GM23248 (cell line): ENCODE measurements around the gene TMEM91. TPM values are rescaled to one million over a fixed set of nuclear protein-coding genes. Genes with fewer than 3 reads are reported as not detected.

Source experiments
- DNase-seq: peaks from one replicate; pipeline ENCODE4 v3.0.0-alpha.2; 2015
- H2AFZ ChIP-seq: fragments of 200-600 bp; sonication (generic); 2 replicates; pipeline ENCODE4 v1.6.1; 2016; ENCODE audit warnings: antibody characterized with exemption
- H3F3A ChIP-seq: fragments of 200-600 bp; sonication (generic); 2 replicates; pipeline ENCODE4 v1.6.1; 2016; ENCODE audit warnings: mild to moderate bottlenecking, antibody characterized with exemption, mixed run types; ENCODE audit not compliant: insufficient read depth
- H3K27ac ChIP-seq: fragments of 200-600 bp; sonication (generic); 2 replicates; pipeline ENCODE4 v1.5.1; 2016; ENCODE audit warnings: mild to moderate bottlenecking
- H3K27me3 ChIP-seq: fragments of 200-600 bp; sonication (generic); replicated peaks from 2 replicates; pipeline ENCODE4 v1.6.1; 2016; ENCODE audit warnings: mild to moderate bottlenecking; ENCODE audit not compliant: insufficient read depth
- H3K36me3 ChIP-seq: fragments of 200-600 bp; sonication (generic); 2 replicates; pipeline ENCODE4 v1.6.1; 2016; ENCODE audit warnings: low read depth, mild to moderate bottlenecking
- H3K4me1 ChIP-seq: fragments of 200-600 bp; sonication (generic); 2 replicates; pipeline ENCODE4 v1.6.1; 2016; ENCODE audit warnings: mild to moderate bottlenecking; ENCODE audit not compliant: insufficient read depth
- H3K4me2 ChIP-seq: fragments of 200-600 bp; sonication (generic); one replicate; pipeline ENCODE4 v1.6.1; 2016; ENCODE audit warnings: mild to moderate bottlenecking; ENCODE audit not compliant: unreplicated experiment
- H3K4me3 ChIP-seq: fragments of 200-600 bp; sonication (generic); 2 replicates; pipeline ENCODE4 v1.5.1; 2016; ENCODE audit warnings: mild to moderate bottlenecking
- H3K79me2 ChIP-seq: fragments of 200-600 bp; sonication (generic); 2 replicates; pipeline ENCODE4 v1.6.1; 2016; ENCODE audit warnings: mild to moderate bottlenecking; ENCODE audit not compliant: insufficient read depth
- H3K9ac ChIP-seq: fragments of 200-600 bp; sonication (generic); 2 replicates; pipeline ENCODE4 v1.6.1; 2016; ENCODE audit warnings: mild to moderate bottlenecking
- H3K9me2 ChIP-seq: fragments of 200-600 bp; sonication (generic); 2 replicates; pipeline ENCODE4 v1.6.1; 2016; ENCODE audit warnings: mixed run types, mild to moderate bottlenecking, moderate library complexity; ENCODE audit not compliant: insufficient read depth
- H3K9me3 ChIP-seq: fragments of 200-600 bp; sonication (generic); one replicate; pipeline ENCODE4 v1.6.1; 2017; ENCODE audit warnings: low read depth
- H4K20me1 ChIP-seq: fragments of 200-600 bp; sonication (generic); 2 replicates; pipeline ENCODE4 v1.6.0; 2016; ENCODE audit not compliant: insufficient read depth
- EZH2 ChIP-seq: fragments of 200-600 bp; sonication (generic); IDR thresholded peaks from 2 replicates; pipeline ENCODE4 v1.6.1; 2018; ENCODE audit warnings: antibody characterized with exemption, mild to moderate bottlenecking; ENCODE audit not compliant: insufficient read depth, poor library complexity, severe bottlenecking
- EZH2phosphoT487 ChIP-seq: fragments of 200-600 bp; sonication (generic); IDR thresholded peaks from 2 replicates; pipeline ENCODE4 v1.6.1; 2018; ENCODE audit warnings: antibody characterized with exemption, moderate library complexity, mild to moderate bottlenecking, low read depth; ENCODE audit not compliant: insufficient read depth
- WGBS, 2 experiments: methylation state at CpG; one replicate each; pipeline ENCODE4 v1.1.6; 2015 to 2017; ENCODE audit warnings: low lambda C conversion rate in 2 of 2, low coverage in 1 of 2; ENCODE audit errors: missing lambda C conversion rate in 2 of 2; 5-methylcytosine and 5-hydroxymethylcytosine counted together
- in situ Hi-C: fragments of 300-500 bp; cut with MboI; formaldehyde crosslinking; loops from 2 replicates; pipeline ENCODE4 v1.15.0; 2020
- polyA plus RNA-seq: library from polyadenylated mRNA; unstranded; fragments of >200 nt; fragmentation: Nextera tagmentation; extraction: Ambion mirVana; gene quantifications from 2 replicates; pipeline ENCODE4 v1.2.1, GENCODE V29; 2016
- total RNA-seq: library from RNA; depleted of rRNA; stranded (reverse); fragments of >200 nt; shearing (Covaris generic); gene quantifications from 2 replicates; pipeline ENCODE4 v1.2.3, GENCODE V29; 2014

The TMEM91 gene
- total and polyA plus RNA-seq, 2 experiments from 2014 or later, result 5.3 to 6.6 TPM

DNA sequence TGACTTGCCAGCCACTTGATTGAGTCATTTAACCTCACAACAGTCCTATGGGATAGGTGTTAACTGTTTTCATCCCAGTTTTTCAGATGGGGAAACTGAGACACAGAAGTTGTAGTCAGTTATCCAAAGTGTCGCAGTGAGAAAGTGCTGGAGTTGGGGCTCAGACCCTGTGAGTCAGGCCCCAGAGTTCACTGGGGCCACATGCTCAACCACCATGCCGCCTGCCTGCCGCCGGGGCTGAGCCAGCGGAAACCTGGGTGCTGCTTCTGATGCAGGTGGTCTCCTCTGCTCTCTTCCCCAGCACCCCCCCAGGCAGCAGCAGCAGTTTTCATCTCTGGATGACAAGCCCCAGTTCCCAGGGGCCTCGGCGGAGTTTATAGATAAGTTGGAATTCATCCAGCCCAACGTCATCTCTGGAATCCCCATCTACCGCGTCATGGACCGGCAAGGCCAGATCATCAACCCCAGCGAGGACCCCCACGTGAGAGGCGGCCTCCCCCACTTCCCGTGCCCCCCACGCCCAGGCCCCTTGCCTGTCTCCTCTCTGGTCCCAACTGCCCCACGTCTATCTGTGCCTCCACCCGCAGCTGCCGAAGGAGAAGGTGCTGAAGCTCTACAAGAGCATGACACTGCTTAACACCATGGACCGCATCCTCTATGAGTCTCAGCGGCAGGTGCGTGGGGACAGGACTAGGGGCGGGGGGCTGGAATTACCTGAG is 34.2 kb downstream of the TMEM91 start:
- H3K79me2 ChIP-seq, result 0 out of 2 replicates have a peak, but pooled peaks cover 4% of the 10 kb centered on the region
- 88 to 94% methylated on average over 15 to 23 of the region's 23 CpGs for WGBS, 2 experiments
- no peak overlapping the region for H3K9ac ChIP-seq
- H2AFZ ChIP-seq, result no peak overlapping the region
- in situ Hi-C loops, result no loop called here
- H4K20me1 ChIP-seq, result no peaks in the 10 kb centered on the region
- no peaks in the 10 kb centered on the region for H3K36me3 ChIP-seq
- H3K4me1 ChIP-seq, result 0 out of 2 replicates have a peak, but pooled peaks cover 6% of the 10 kb centered on the region
- no peak overlapping the region for H3K4me2 ChIP-seq
- no peak overlapping the region for H3K27ac ChIP-seq
- no peaks in the 10 kb centered on the region for H3K9me3 ChIP-seq
- H3K4me3 ChIP-seq, result no peak overlapping the region
- H3K27me3 ChIP-seq, result no peaks in the 10 kb centered on the region
- no peak for DNase-seq
- H3K9me2 ChIP-seq, result no peaks in the 10 kb centered on the region
- no peaks in the 10 kb centered on the region for H3F3A ChIP-seq
- TF ChIP-seq EZH2phosphoT487 (no peak), EZH2 (no peak)

DNA sequence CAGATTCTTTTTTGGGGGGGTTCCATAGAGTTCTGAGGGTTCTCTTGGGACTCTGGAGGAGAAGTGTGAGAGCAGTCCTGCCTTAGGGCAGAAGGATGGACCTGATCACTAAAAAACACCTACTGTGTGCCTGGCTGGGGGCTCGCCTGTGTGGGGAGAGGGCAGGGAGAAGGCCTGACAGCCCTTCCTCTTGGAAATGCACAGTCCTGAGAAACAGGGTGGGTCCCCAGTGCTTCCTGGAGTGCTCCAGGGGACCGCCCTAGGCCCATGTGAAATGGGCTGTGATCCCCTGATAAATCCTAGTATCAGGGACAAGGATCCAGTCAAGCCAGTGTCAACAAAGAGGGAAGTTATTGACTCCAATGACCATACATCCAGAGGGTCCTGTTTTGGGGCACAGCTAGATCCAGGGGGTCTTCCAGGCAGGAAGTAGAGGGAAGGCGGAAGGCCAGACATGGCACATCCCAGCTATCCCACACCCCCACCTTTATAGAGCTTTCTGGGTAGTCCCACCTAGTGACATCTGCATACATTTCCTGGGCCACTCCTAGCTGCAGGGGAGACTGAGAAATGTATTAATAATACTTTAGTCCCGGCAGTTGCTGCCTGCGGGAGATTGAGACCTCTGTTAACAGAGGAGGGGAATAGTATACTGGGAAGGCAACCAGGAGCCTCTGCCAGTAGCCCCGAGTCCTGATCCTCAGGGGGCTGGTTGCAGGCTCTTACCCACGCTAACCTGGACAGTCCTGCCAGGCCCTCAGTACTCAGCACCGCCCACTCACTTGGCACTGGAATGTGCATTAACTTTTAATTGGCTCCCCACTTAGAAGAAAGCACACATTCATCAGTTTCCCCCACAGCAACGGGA is 35.0 kb downstream of the TMEM91 start:
- 0 out of 2 replicates have a peak, but pooled peaks cover 6% of the 10 kb centered on the region for H3K4me1 ChIP-seq
- no peaks in the 10 kb centered on the region for H3K27me3 ChIP-seq
- no peaks in the 10 kb centered on the region for H3K9me2 ChIP-seq
- no peaks in the 10 kb centered on the region for H3K36me3 ChIP-seq
- H3K9ac ChIP-seq, result no peak overlapping the region
- H3K79me2 ChIP-seq, result 0 out of 2 replicates have a peak, but pooled peaks cover 4% of the 10 kb centered on the region
- no peak overlapping the region for H3K27ac ChIP-seq
- 55 to 59% methylated on average over 9 of the region's 9 CpGs for WGBS, 2 experiments
- H3K4me3 ChIP-seq, result no peak overlapping the region
- H3K9me3 ChIP-seq, result no peaks in the 10 kb centered on the region
- H3F3A ChIP-seq, result no peaks in the 10 kb centered on the region
- H2AFZ ChIP-seq, result no peak overlapping the region
- no peak overlapping the region for H3K4me2 ChIP-seq
- in situ Hi-C loops, result no loop called here
- TF ChIP-seq EZH2 (no peak), EZH2phosphoT487 (no peak)
- DNase-seq, result no peak
- H4K20me1 ChIP-seq, result no peaks in the 10 kb centered on the region

GRCh38 chr19:41411968-41412265 is 35.6 kb downstream of the TMEM91 start:
- H3K9me3 ChIP-seq, result no peaks in the 10 kb centered on the region
- no peak for DNase-seq
- 0 out of 2 replicates have a peak, but pooled peaks cover 6% of the 10 kb centered on the region for H3K4me1 ChIP-seq
- H3K4me2 ChIP-seq, result no peak overlapping the region
- no peaks in the 10 kb centered on the region for H4K20me1 ChIP-seq
- 0 out of 2 replicates have a peak, but pooled peaks cover 4% of the 10 kb centered on the region for H3K79me2 ChIP-seq
- H3K27ac ChIP-seq, result no peak overlapping the region
- no peaks in the 10 kb centered on the region for H3K27me3 ChIP-seq
- H3K4me3 ChIP-seq, result no peak overlapping the region
- no peaks in the 10 kb centered on the region for H3F3A ChIP-seq
- 75 to 76% methylated on average over 11 of the region's 11 CpGs for WGBS, 2 experiments
- no peaks in the 10 kb centered on the region for H3K9me2 ChIP-seq
- no peaks in the 10 kb centered on the region for H3K36me3 ChIP-seq
- TF ChIP-seq EZH2phosphoT487 (no peak), EZH2 (no peak)
- in situ Hi-C loops, result no loop called here
- H3K9ac ChIP-seq, result no peak overlapping the region
- no peak overlapping the region for H2AFZ ChIP-seq

- Histone ChIP-seq H3K4me3 (no peak overlapping the region), H2AFZ (no peak overlapping the region), H3K36me3 (no peaks in the 10 kb centered on the region), H3K79me2 (0 out of 2 replicates have a peak, but pooled peaks cover 4% of the 10 kb centered on the region), H3K9me2 (no peaks in the 10 kb centered on the region), H3K4me1 (0 out of 2 replicates have a peak, but pooled peaks cover 6% of the 10 kb centered on the region), H3K27ac (no peak overlapping the region), H3K27me3 (no peaks in the 10 kb centered on the region), H3K4me2 (no peak overlapping the region), H3K9ac (no peak overlapping the region), H4K20me1 (no peaks in the 10 kb centered on the region), H3K9me3 (no peaks in the 10 kb centered on the region), H3F3A (no peaks in the 10 kb centered on the region)
- in situ Hi-C loops, result no loop called here
- DNase-seq, result no peak
- TF ChIP-seq EZH2phosphoT487 (no peak), EZH2 (no peak)
- WGBS, 2 experiments, result 96 to 99% methylated on average over 5 of the region's 5 CpGs
These were observed 36.6 kb downstream of the TMEM91 start for GRCh38 chr19:41412953-41413352.
